ENCODE data around the gene PIPOX. TPM values are rescaled to one million over a fixed set of nuclear protein-coding genes. Genes with fewer than 3 reads are reported as not detected.

Gene PIPOX
- total and polyA plus RNA-seq, 2 donors (not counting 1 experiment from before 2014, with no cell fraction given), result 0.20 to 0.83 TPM

DNA sequence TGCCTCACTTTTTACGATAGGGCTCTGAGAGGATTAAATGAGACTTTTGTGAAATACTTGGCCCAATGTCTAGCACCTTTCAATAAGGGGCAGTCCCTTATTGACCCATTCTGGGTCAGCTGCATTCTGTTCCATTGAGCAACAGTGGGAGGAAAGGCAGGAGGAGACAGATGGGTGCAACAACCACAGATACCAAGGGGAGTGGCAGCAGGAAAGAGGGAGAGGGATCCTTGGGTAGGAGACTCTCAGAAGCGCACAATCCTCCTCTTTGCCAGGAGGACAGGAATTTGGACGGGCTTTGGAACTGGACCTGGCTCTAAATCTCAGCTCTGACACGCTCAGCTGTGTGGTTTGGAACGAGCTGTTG lies 3.5 kb downstream of the PIPOX start:
- Histone ChIP-seq H3K4me1 (ENCODE audit: control insufficient read depth, extremely low read depth, insufficient read depth, low read length) (no peaks in the 10 kb centered on the region), H4K20me1 (ENCODE audit: control insufficient read depth, extremely low read depth, insufficient read depth, low read length) (no peaks in the 10 kb centered on the region), H3K4me2 (ENCODE audit: extremely low read depth, insufficient read depth, low read length) (no peak overlapping the region), H3K9me3 (ENCODE audit: control insufficient read depth, insufficient read depth, low read depth, low read length) (no peaks in the 10 kb centered on the region), H3K4me3 (replicated peaks in 1 of 4; ENCODE audit: control extremely low read depth in 1 of 4, insufficient read depth in 1 of 4, low read depth in 3 of 4, low read length in 4 of 4) (no peak overlapping the region), H3K36me3 (ENCODE audit: control insufficient read depth, insufficient read depth, low read length) (no peaks in the 10 kb centered on the region), H3K27me3 (ENCODE audit: control insufficient read depth, insufficient read depth, low read length) (peaks cover 9% of the 10 kb centered on the region), H3K79me2 (ENCODE audit: control insufficient read depth, insufficient read depth, low read length) (no peaks in the 10 kb centered on the region), H3K9ac (ENCODE audit: insufficient read depth, low read length) (no peak overlapping the region), H3K27ac (ENCODE audit: insufficient read depth, low read length) (no peak overlapping the region), H2AFZ (ENCODE audit: low read length) (no peak overlapping the region)
- TF ChIP-seq CTCF (conservative IDR thresholded peaks at IDR 0.05 in 1 of 2, IDR thresholded peaks at IDR 0.05 in 1 of 2; ENCODE audit: low read depth in 1 of 2, low read length in 2 of 2) (no peak), EZH2 (IDR thresholded peaks at IDR 0.05; ENCODE audit: low read length, missing control alignments) (no peak)
- no peak for DNase-seq (ENCODE audit: low read depth in 2 of 2)

GRCh38 chr17:29048440-29049368 lies 5.8 kb downstream of the PIPOX start:
- Histone ChIP-seq H3K36me3 (ENCODE audit: control insufficient read depth, insufficient read depth, low read length) (no peaks in the 10 kb centered on the region), H2AFZ (ENCODE audit: low read length) (no peak overlapping the region), H3K9ac (ENCODE audit: insufficient read depth, low read length) (no peak overlapping the region), H3K79me2 (ENCODE audit: control insufficient read depth, insufficient read depth, low read length) (no peaks in the 10 kb centered on the region), H4K20me1 (ENCODE audit: control insufficient read depth, extremely low read depth, insufficient read depth, low read length) (no peaks in the 10 kb centered on the region), H3K9me3 (ENCODE audit: control insufficient read depth, insufficient read depth, low read depth, low read length) (no peaks in the 10 kb centered on the region), H3K27ac (ENCODE audit: insufficient read depth, low read length) (no peak overlapping the region), H3K4me2 (ENCODE audit: extremely low read depth, insufficient read depth, low read length) (no peak overlapping the region), H3K27me3 (ENCODE audit: control insufficient read depth, insufficient read depth, low read length) (peaks cover 16% of the 10 kb centered on the region), H3K4me3 (replicated peaks in 1 of 4; ENCODE audit: control extremely low read depth in 1 of 4, insufficient read depth in 1 of 4, low read depth in 3 of 4, low read length in 4 of 4) (no peak overlapping the region), H3K4me1 (ENCODE audit: control insufficient read depth, extremely low read depth, insufficient read depth, low read length) (no peaks in the 10 kb centered on the region)
- peak in 1 of 2 donors; percentile 42 for DNase-seq (ENCODE audit: low read depth in 2 of 2)
- no peak for TF ChIP-seq CTCF (conservative IDR thresholded peaks at IDR 0.05 in 1 of 2, IDR thresholded peaks at IDR 0.05 in 1 of 2; ENCODE audit: low read depth in 1 of 2, low read length in 2 of 2)
- TF ChIP-seq EZH2 (IDR thresholded peaks at IDR 0.05; ENCODE audit: low read length, missing control alignments), result no peak

GRCh38 chr17:29049541-29050145 lies 6.7 kb downstream of the PIPOX start:
- Histone ChIP-seq H3K4me1 (ENCODE audit: control insufficient read depth, extremely low read depth, insufficient read depth, low read length) (no peaks in the 10 kb centered on the region), H3K27ac (ENCODE audit: insufficient read depth, low read length) (no peak overlapping the region), H3K9ac (ENCODE audit: insufficient read depth, low read length) (no peak overlapping the region), H3K36me3 (ENCODE audit: control insufficient read depth, insufficient read depth, low read length) (no peaks in the 10 kb centered on the region), H2AFZ (ENCODE audit: low read length) (no peak overlapping the region), H3K9me3 (ENCODE audit: control insufficient read depth, insufficient read depth, low read depth, low read length) (no peaks in the 10 kb centered on the region), H4K20me1 (ENCODE audit: control insufficient read depth, extremely low read depth, insufficient read depth, low read length) (no peaks in the 10 kb centered on the region), H3K27me3 (ENCODE audit: control insufficient read depth, insufficient read depth, low read length) (peaks cover 19% of the 10 kb centered on the region), H3K79me2 (ENCODE audit: control insufficient read depth, insufficient read depth, low read length) (no peaks in the 10 kb centered on the region), H3K4me2 (ENCODE audit: extremely low read depth, insufficient read depth, low read length) (no peak overlapping the region), H3K4me3 (replicated peaks in 1 of 4; ENCODE audit: control extremely low read depth in 1 of 4, insufficient read depth in 1 of 4, low read depth in 3 of 4, low read length in 4 of 4) (no peak overlapping the region)
- no peak for DNase-seq (ENCODE audit: low read depth in 2 of 2)
- TF ChIP-seq CTCF (conservative IDR thresholded peaks at IDR 0.05 in 1 of 2, IDR thresholded peaks at IDR 0.05 in 1 of 2; ENCODE audit: low read depth in 1 of 2, low read length in 2 of 2), result no peak

Data from fibroblast of lung (primary cell).